Measurements from ENCODE around the gene PRICKLE1.

The PRICKLE1 gene

DNA sequence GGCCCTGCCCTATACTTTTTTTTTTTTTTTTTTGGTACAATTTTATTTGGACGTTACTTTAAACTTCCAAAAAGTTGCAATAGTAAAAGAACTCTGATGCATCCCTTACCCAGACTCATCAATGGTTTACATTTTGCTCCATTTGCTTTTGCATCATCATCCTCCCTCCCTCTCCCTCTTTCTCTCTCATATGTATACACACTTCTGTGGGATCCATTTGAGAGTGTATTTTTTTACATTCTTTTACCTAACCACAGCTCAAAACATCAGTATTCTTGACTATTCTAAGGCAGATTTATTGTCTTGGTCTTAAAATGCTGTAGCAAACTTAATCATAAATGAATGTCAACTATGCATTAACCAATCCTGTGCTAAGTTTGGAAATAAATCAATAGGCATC, 111.6 kb downstream of the PRICKLE1 start:
- in situ Hi-C loops (cut with MboI; ENCODE audit: low sequenced_read_pairs, unreplicated experiment), result loop anchor here (25.0 kb wide), 1 partner anchor 809 kb away; no protein-coding TSS in a partner anchor
- TF ChIP-seq, protein P1, sequence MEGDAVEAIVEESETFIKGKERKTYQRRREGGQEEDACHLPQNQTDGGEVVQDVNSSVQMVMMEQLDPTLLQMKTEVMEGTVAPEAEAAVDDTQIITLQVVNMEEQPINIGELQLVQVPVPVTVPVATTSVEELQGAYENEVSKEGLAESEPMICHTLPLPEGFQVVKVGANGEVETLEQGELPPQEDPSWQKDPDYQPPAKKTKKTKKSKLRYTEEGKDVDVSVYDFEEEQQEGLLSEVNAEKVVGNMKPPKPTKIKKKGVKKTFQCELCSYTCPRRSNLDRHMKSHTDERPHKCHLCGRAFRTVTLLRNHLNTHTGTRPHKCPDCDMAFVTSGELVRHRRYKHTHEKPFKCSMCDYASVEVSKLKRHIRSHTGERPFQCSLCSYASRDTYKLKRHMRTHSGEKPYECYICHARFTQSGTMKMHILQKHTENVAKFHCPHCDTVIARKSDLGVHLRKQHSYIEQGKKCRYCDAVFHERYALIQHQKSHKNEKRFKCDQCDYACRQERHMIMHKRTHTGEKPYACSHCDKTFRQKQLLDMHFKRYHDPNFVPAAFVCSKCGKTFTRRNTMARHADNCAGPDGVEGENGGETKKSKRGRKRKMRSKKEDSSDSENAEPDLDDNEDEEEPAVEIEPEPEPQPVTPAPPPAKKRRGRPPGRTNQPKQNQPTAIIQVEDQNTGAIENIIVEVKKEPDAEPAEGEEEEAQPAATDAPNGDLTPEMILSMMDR (IDR thresholded peaks at IDR 0.05; ENCODE audit: borderline replicate concordance, control extremely low read depth, extremely low read depth, insufficient read depth, missing control alignments), result no peak
- DNase-seq (ENCODE audit: low spot score), result no peak

DNA sequence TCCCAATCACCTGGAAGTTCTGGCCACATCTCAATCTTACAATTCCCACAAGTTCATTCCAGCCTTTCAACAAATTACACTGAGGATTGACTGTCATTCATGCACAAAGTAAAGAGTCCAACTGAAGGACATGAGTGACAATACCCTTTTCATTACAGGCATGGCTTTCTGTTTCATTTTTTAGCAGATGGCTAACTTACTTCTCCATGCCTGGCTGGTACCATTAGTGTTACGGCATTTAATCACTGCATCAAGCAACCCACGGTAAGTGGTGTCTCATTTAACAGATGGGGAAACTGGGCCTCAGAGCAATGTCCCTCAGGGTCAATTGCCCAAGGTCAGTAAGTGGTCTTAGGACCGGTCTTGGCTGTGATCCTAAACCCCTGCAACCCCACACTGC, 114.4 kb downstream of the PRICKLE1 start:
- TF ChIP-seq, protein P1 (IDR thresholded peaks at IDR 0.05; ENCODE audit: borderline replicate concordance, control extremely low read depth, extremely low read depth, insufficient read depth, missing control alignments), result no peak
- DNase-seq (ENCODE audit: low spot score), result no peak
- in situ Hi-C loops (cut with MboI; ENCODE audit: low sequenced_read_pairs, unreplicated experiment), result loop anchor here (25.0 kb wide), 1 partner anchor 812 kb away; no protein-coding TSS in a partner anchor

DNA sequence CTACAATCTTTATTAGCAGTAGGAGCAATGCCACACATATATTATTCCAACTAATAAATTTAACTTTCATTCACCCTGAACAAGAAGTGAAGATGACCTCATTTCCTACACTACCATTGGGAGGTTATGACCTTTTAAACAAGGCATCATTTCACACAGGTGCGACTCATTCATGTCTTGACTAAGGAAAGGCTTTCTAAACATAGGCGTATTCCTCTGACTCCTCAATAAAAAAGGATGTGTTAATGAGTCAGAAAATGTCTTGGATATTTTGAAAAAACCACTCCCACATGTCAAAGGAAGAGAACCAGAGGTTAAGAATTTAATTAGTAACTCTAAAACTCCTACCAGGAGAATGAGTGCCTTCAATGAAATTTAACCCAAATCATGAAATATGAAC, 115.2 kb downstream of the PRICKLE1 start:
- in situ Hi-C loops (cut with MboI; ENCODE audit: low sequenced_read_pairs, unreplicated experiment), result no loop called here
- TF ChIP-seq, protein P1 (IDR thresholded peaks at IDR 0.05; ENCODE audit: borderline replicate concordance, control extremely low read depth, extremely low read depth, insufficient read depth, missing control alignments), result no peak
- no peak for DNase-seq (ENCODE audit: low spot score)

DNA sequence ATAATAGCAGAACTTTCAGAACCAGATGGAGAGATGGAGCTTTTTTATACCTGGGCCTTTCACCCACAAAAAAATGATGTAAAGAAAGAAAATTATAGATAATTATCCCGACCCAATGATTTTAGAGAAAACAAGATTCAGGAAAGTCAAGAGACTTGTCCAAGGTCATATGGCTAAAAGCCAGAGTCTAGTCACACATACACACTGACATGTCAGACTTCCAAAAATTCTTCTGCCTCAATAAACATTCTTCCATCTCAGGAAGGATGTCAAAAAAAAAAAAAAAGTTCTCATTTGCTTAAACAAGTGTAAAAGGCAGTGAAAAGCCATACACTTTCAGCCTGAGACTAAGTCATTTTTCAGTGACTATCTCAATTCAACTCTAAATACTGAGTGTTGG, 116.0 kb downstream of the PRICKLE1 start:
- TF ChIP-seq, protein P1 (IDR thresholded peaks at IDR 0.05; ENCODE audit: borderline replicate concordance, control extremely low read depth, extremely low read depth, insufficient read depth, missing control alignments), result no peak
- no peak for DNase-seq (ENCODE audit: low spot score)
- in situ Hi-C loops (cut with MboI; ENCODE audit: low sequenced_read_pairs, unreplicated experiment), result no loop called here

DNA sequence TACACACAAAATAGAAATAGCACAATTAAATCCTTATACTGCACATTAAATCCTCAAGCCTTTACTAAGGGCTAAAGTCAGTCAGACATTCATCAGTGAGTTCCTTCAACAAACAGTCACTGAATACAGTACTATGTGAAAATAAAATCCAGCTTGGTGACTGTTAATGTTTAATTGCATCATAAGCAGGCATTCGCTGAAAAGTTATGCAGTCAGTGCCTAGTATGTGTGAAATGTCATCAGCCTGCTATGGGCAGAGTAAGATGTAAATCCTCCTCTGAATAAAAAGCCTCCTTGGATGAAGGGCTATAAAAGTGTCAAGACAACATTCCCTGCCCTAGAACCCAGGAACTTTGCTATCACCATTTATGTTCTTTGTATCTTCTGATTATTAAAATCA, 116.4 kb downstream of the PRICKLE1 start:
- TF ChIP-seq, protein P1 (IDR thresholded peaks at IDR 0.05; ENCODE audit: borderline replicate concordance, control extremely low read depth, extremely low read depth, insufficient read depth, missing control alignments), result no peak
- DNase-seq (ENCODE audit: low spot score), result no peak
- in situ Hi-C loops (cut with MboI; ENCODE audit: low sequenced_read_pairs, unreplicated experiment), result no loop called here

DNA sequence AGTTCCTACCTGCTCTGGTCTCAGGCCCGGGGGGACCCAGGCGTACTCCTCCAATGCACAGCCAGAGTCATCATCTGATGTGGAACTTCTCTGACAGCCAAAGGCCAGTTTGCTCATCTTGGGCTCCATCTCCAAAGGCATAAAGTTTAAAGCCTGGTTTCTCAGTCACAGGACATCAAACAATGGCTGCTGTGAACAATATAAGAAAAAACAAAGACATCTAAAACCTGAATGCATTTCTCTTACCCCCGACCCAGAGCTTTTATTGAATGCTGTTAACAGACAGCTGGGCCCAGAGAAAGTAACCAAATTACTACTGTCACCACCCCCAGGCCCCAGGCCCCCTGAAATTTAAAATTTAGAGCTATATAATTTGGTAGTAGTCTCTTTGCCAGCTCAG, 117.2 kb downstream of the PRICKLE1 start:
- no peak for DNase-seq (ENCODE audit: low spot score)
- in situ Hi-C loops (cut with MboI; ENCODE audit: low sequenced_read_pairs, unreplicated experiment), result no loop called here
- TF ChIP-seq, protein P1 (IDR thresholded peaks at IDR 0.05; ENCODE audit: borderline replicate concordance, control extremely low read depth, extremely low read depth, insufficient read depth, missing control alignments), result no peak
